Endothelial cell (in vitro differentiated cells): ENCODE data around the gene C15orf62. TPM values are rescaled to one million over a fixed set of nuclear protein-coding genes. Genes with fewer than 3 reads are reported as not detected.

Experiments used
- DNase-seq: peaks from one replicate; pipeline ENCODE4 v3.0.0; 2021; ENCODE audit warnings: low spot score
- H3K27ac Mint-ChIP-seq: one replicate; pipeline ENCODE4 v1.8.0; 2021; ENCODE audit warnings: mixed read lengths, inconsistent platforms; ENCODE audit not compliant: unreplicated experiment
- H3K27me3 Mint-ChIP-seq: one replicate; pipeline ENCODE4 v1.8.0; 2021; ENCODE audit warnings: mild to moderate bottlenecking, moderate library complexity, mixed read lengths, inconsistent platforms; ENCODE audit not compliant: unreplicated experiment
- H3K36me3 Mint-ChIP-seq: one replicate; pipeline ENCODE4 v1.8.0; 2021; ENCODE audit warnings: mild to moderate bottlenecking, low read depth, mixed read lengths, inconsistent platforms; ENCODE audit not compliant: unreplicated experiment
- H3K4me1 Mint-ChIP-seq: one replicate; pipeline ENCODE4 v1.8.0; 2021; ENCODE audit warnings: mild to moderate bottlenecking, mixed read lengths, inconsistent platforms; ENCODE audit not compliant: unreplicated experiment
- H3K4me3 Mint-ChIP-seq: one replicate; pipeline ENCODE4 v1.8.0; 2021; ENCODE audit warnings: mild to moderate bottlenecking, mixed read lengths, inconsistent platforms; ENCODE audit not compliant: unreplicated experiment
- H3K9me3 Mint-ChIP-seq: one replicate; pipeline ENCODE4 v1.8.0; 2021; ENCODE audit warnings: mixed read lengths, inconsistent platforms; ENCODE audit not compliant: unreplicated experiment
- CTCF ChIP-seq: fragments of 200-600 bp; sonication (generic); IDR thresholded peaks from one replicate; pipeline ENCODE4 v1.5.0; 2021; ENCODE audit warnings: antibody characterized with exemption; ENCODE audit not compliant: unreplicated experiment
- total RNA-seq: library from RNA; stranded (reverse); fragmentation: NEBNext Ultra II Directional; extraction: Animal tissue kit (Norgen Biotek cat#: 25700); gene quantifications from one replicate; pipeline ENCODE4 v1.2.1, GENCODE V29; 2021; ENCODE audit not compliant: unreplicated experiment

C15orf62 gene
- total RNA-seq, 1 donor from 2014 or later = not detected

- no peak overlapping the region for H3K4me3 Mint-ChIP-seq
- H3K27ac Mint-ChIP-seq = no peak overlapping the region
- H3K36me3 Mint-ChIP-seq = peaks cover 19% of the 10 kb centered on the region
- H3K27me3 Mint-ChIP-seq = peaks cover 8% of the 10 kb centered on the region
- no peak for TF ChIP-seq CTCF
- no peaks in the 10 kb centered on the region for H3K9me3 Mint-ChIP-seq
- H3K4me1 Mint-ChIP-seq = peaks cover 14% of the 10 kb centered on the region
- no peak for DNase-seq
These were observed 33.3 kb downstream of the C15orf62 start for GRCh38 chr15:40803076-40803475.

- Mint-ChIP-seq H3K27me3 (peaks cover 11% of the 10 kb centered on the region), H3K9me3 (no peaks in the 10 kb centered on the region), H3K4me3 (no peak overlapping the region), H3K36me3 (peaks cover 13% of the 10 kb centered on the region), H3K4me1 (peaks cover 13% of the 10 kb centered on the region), H3K27ac (peak overlapping the region; percentile 61)
- no peak for DNase-seq
- TF ChIP-seq CTCF = no peak
These were observed 33.9 kb downstream of the C15orf62 start for GRCh38 chr15:40803688-40804087.

- H3K4me1 Mint-ChIP-seq = peaks cover 13% of the 10 kb centered on the region
- no peak for DNase-seq
- H3K36me3 Mint-ChIP-seq = peaks cover 16% of the 10 kb centered on the region
- H3K27ac Mint-ChIP-seq = peak overlapping the region; percentile 94
- no peak for TF ChIP-seq CTCF
- no peaks in the 10 kb centered on the region for H3K9me3 Mint-ChIP-seq
- H3K4me3 Mint-ChIP-seq = peak overlapping the region; percentile 97
- peaks cover 14% of the 10 kb centered on the region for H3K27me3 Mint-ChIP-seq
These were observed 36.9 kb downstream of the C15orf62 start for GRCh38 chr15:40806672-40807027.

GRCh38 chr15:40807028-40807887, 37.5 kb downstream of the C15orf62 start, which contains the start of the genes DNAJC17 and ZFYVE19:
TSS of gene DNAJC17 (minus strand) at chr15:40807473. CDS start at chr15:40807446, 27 bp downstream.
TSS of gene ZFYVE19 (plus strand) at chr15:40807089. CDS start at chr15:40807590, 501 bp downstream.
- Mint-ChIP-seq H3K27ac (peak within 1 kb of the TSS; percentile 94), H3K36me3 (peaks cover 12% of the 10 kb centered on the region), H3K27me3 (peaks cover 13% of the 10 kb centered on the region), H3K4me1 (peaks cover 13% of the 10 kb centered on the region), H3K9me3 (no peaks in the 10 kb centered on the region), H3K4me3 (peak within 1 kb of the TSS; percentile 97)
- DNase-seq = peak; percentile 92
- no peak for TF ChIP-seq CTCF

- Mint-ChIP-seq H3K27ac (peak overlapping the region; percentile 54), H3K4me3 (peak overlapping the region; percentile 97), H3K4me1 (peaks cover 13% of the 10 kb centered on the region), H3K36me3 (peaks cover 17% of the 10 kb centered on the region), H3K9me3 (no peaks in the 10 kb centered on the region), H3K27me3 (peaks cover 13% of the 10 kb centered on the region)
- no peak for DNase-seq
- no peak for TF ChIP-seq CTCF
These were observed 38.2 kb downstream of the C15orf62 start for GRCh38 chr15:40807888-40808461.
